Activated naive CD4-positive, alpha-beta T cell (primary cell): Measurements from ENCODE around the gene GGT1.
"Not testable (repeated sequence)": the region's sequence is repeated elsewhere in the genome, so short reads cannot be mapped to it uniquely, and the experiment has no call there.

Experiments used
- DNase-seq, 4 experiments: peaks; one replicate each; lab custom pipeline; 2025; lab: John Stamatoyannopoulos, UW

Gene GGT1

GRCh38 chr22:24599958-24600715 lies 2.9 kb upstream of the GGT1 start:
- DNase-seq = not testable (repeated sequence)

GRCh38 chr22:24601217-24602104 lies 1.5 kb upstream of the GGT1 start:
- no peak for DNase-seq

GRCh38 chr22:24602105-24602749 lies 766 bp upstream of the GGT1 start:
- not testable (repeated sequence) for DNase-seq

- DNase-seq = not testable (repeated sequence)
These were observed 1.0 kb downstream of the GGT1 start for GRCh38 chr22:24603770-24604629.

GRCh38 chr22:24606340-24606739 lies 3.3 kb downstream of the GGT1 start:
- DNase-seq = not testable (repeated sequence)

GRCh38 chr22:24607429-24607983 lies 4.5 kb downstream of the GGT1 start:
- DNase-seq = not testable (repeated sequence)

GRCh38 chr22:24608327-24608726 lies 5.3 kb downstream of the GGT1 start:
- DNase-seq = not testable (repeated sequence)

GRCh38 chr22:24609888-24610287 lies 6.9 kb downstream of the GGT1 start:
- DNase-seq = not testable (repeated sequence)

- not testable (repeated sequence) for DNase-seq
These were observed 11.8 kb downstream of the GGT1 start for GRCh38 chr22:24614794-24615193.

GRCh38 chr22:24621244-24621643 lies 18.3 kb downstream of the GGT1 start:
- not testable (repeated sequence) for DNase-seq

- DNase-seq = peak in 1 of 4 experiments; percentile 11
These were observed 19.6 kb downstream of the GGT1 start for GRCh38 chr22:24622596-24622995.

- DNase-seq = not testable (repeated sequence)
These were observed 24.9 kb downstream of the GGT1 start for GRCh38 chr22:24627911-24628310.

- DNase-seq = not testable (repeated sequence)
These were observed 26.1 kb downstream of the GGT1 start for GRCh38 chr22:24629069-24629468.

GRCh38 chr22:24630812-24631427 lies 27.9 kb downstream of the GGT1 start:
- not testable (repeated sequence) for DNase-seq

- not testable (repeated sequence) for DNase-seq
These were observed 28.6 kb downstream of the GGT1 start for GRCh38 chr22:24631430-24632122.

GRCh38 chr22:24632642-24633041 lies 29.6 kb downstream of the GGT1 start:
- not testable (repeated sequence) for DNase-seq

GRCh38 chr22:24633231-24634023 lies 30.4 kb downstream of the GGT1 start:
- not testable (repeated sequence) for DNase-seq

GRCh38 chr22:24634776-24635389 lies 31.9 kb downstream of the GGT1 start:
- not testable (repeated sequence) for DNase-seq

- DNase-seq = not testable (repeated sequence)
These were observed 33.5 kb downstream of the GGT1 start for GRCh38 chr22:24636513-24636912.
